Jurkat, Clone E6-1 (cell line): ENCODE data around the gene PAX3.
"Not testable (repeated sequence)": the region's sequence is repeated elsewhere in the genome, so short reads cannot be mapped to it uniquely, and the experiment has no call there.

Experiments used
- DNase-seq: peaks from one replicate; pipeline ENCODE4 v3.0.0-alpha.2; 2011; ENCODE audit warnings: low read depth, low spot score
- H3K4me3 ChIP-seq: 2 replicates; pipeline ENCODE4 v1.5.1; 2011; ENCODE audit warnings: mild to moderate bottlenecking, low read length, control low read depth, moderate library complexity

PAX3 gene

DNA sequence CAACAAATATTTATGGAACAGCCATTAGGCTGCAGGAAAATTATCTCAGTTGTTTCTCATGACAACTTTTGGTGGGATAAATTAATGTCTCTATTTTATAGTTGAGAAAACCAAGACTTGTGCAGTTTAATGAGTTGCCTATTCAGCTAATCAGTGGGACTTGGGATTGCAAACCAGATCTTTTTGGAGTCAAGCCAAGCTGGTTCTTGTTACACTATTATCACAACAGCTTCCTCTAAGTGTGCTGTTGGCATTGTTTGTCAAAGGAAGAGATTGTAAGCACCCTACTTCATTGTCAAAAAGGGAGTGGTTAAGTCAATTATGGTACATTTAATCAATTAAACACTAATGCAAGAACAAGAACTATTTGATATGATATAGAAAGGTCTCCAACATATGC, 119.2 kb downstream of the PAX3 start:
- no peak overlapping the region for H3K4me3 ChIP-seq
- DNase-seq = no peak

GRCh38 chr2:222178450-222178849, 120.3 kb downstream of the PAX3 start:
- no peak overlapping the region for H3K4me3 ChIP-seq
- no peak for DNase-seq

DNA sequence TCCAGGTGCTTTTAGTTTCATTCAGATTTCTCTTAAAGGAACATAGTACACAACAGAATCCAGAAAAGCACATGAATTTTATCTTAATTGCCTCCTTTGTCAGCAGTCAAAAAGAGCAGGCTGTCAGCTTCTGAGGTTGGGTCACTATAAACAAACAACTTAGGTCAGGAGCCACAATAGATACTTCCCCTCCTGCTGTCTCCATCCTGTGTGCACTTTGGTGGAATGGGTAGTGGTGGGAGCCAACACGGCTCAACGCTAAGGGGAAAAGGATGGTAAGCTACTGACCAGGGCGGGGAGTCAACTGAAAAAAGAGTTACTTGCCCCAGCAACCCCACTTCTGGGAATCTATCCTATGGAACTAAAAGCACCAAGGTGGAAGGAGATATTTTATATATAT, 121.9 kb downstream of the PAX3 start:
- no peak overlapping the region for H3K4me3 ChIP-seq
- DNase-seq = no peak

GRCh38 chr2:222174450-222174849, 124.3 kb downstream of the PAX3 start:
- no peak overlapping the region for H3K4me3 ChIP-seq
- no peak for DNase-seq

- no peak for DNase-seq
- H3K4me3 ChIP-seq = no peak overlapping the region
These were observed 129.5 kb downstream of the PAX3 start for GRCh38 chr2:222169346-222169745.

DNA sequence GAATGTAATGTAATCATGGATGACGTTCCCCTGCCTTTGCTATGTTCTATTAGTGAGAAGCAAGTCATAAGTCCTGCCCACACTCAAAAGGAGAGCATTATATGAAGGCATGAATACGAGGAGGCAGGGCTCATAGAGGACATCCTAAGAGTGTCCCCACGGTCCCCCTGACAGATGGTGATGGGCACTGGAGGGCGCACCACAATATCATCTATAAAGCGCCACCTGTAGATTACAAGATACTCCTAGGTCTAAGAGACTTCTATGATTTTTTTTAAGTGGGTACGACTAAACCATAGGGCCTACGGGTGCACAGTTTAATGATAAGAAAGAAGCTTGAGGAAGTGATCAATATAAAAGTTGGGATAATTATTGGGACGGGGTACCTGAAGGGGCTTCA, 131.0 kb downstream of the PAX3 start:
- H3K4me3 ChIP-seq = no peak overlapping the region
- DNase-seq = peak; percentile 7

DNA sequence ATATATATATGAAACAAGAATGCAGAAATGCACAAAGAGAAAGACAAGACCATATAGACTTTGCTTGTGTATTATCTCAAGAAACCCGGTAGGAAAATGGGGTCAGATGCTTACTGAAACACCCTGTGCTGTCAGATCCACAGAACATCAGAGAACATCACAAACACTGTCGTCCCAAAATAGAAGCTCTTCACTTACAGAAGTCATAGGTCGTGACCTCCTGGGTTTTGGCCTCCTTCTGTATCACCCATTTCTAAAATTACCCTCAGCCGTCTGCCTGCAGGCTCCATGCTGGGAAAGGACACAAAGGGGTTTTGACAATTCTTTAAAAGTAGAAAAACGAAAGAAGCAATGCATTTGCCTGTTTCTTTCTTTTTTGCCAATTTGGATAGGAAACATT, 137.9 kb downstream of the PAX3 start:
- DNase-seq = no peak
- H3K4me3 ChIP-seq = no peak overlapping the region

GRCh38 chr2:222160125-222160524, 138.7 kb downstream of the PAX3 start:
- H3K4me3 ChIP-seq = no peak overlapping the region
- DNase-seq = no peak

- DNase-seq = no peak
These were observed 139.6 kb downstream of the PAX3 start for GRCh38 chr2:222159221-222159620.

DNA sequence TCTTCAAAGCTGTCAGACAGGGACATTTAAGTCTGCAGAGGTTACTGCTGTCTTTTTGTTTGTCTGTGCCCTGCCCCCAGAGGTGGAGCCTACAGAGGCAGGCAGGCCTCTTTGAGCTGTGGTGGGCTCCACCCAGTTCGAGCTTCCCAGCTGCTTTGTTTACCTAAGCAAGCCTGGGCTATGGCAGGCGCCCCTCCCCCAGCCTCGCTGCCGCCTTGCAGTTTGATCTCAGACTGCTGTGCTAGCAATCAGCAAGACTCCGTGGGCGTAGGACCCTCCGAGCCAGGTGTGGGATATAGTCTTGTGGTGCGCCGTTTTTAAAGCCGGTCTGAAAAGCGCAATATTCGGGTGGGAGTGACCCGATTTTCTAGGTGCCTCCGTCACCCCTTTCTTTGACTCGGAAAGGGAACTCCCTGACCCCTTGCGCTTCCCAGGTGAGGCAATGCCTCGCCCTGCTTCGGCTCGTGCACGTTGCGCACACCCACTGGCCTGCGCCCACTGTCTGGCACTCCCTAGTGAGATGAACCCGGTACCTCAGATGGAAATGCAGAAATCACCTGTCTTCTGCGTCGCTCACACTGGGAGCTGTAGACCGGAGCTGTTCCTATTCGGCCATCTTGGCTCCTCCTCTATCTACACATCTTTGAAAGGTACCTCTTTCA, 143.7 kb downstream of the PAX3 start:
- DNase-seq, H3K4me3 ChIP-seq: not testable (repeated sequence)

More at GRCh38 chr2:222159221-222159620, 139.6 kb downstream of the PAX3 start:
- H3K4me3 ChIP-seq = no peak overlapping the region
